K562 (cell line): Measurements from ENCODE around the gene FFAR4. TPM values are rescaled to one million over a fixed set of nuclear protein-coding genes. Genes with fewer than 3 reads are reported as not detected.

Source experiments
- ATAC-seq: fragments of 200-7000 bp; cut with Tn5 transposase; 3 replicates; pipeline ENCODE4 v1.9.1; 2020; ENCODE audit warnings: moderate library complexity
- BruUV-seq: library from RNA; stranded (reverse); fragments of 400-500 nt; replicated peaks from 2 replicates; lab custom pipeline; 2021; lab: Mats Ljungman, UMichigan
- CTCF ChIA-PET: fragments of 300-600 bp; formaldehyde crosslinking; extraction: SDS; loops from one replicate; lab custom pipeline; 2021; ENCODE audit warnings: low intra/inter-chr PET ratio; lab: Yijun Ruan, JAX
- POLR2A ChIA-PET: fragments of 300-600, 350-650 bp; sonication (Branson Sonifier 250); formaldehyde crosslinking; extraction: SDS; loops from one replicate; lab custom pipeline; 2021; ENCODE audit warnings: antibody characterized with exemption, inconsistent platforms; lab: Yijun Ruan, JAX
- DNase-seq, 4 experiments: peaks; one replicate each; pipeline versions ENCODE4 v3.0.0 to v3.0.0-alpha.2; 2011 to 2018; ENCODE audit warnings: low spot score in 3 of 4, mixed read lengths in 3 of 4; ENCODE audit errors: extremely low read depth in 1 of 4
- FAIRE-seq: peaks from 2 replicates; lab custom pipeline; 2011; peaks lifted over from hg19 to GRCh38; lab: Jason Lieb, UNC
- H2AFZ ChIP-seq: 2 replicates; pipeline ENCODE4 v1.6.0; 2011; ENCODE audit warnings: low read depth, low read length, control low read depth, inconsistent platforms
- H3K27ac ChIP-seq: fragments of 200-600 bp; 3 replicates; pipeline ENCODE4 v1.8.0; 2011; ENCODE audit warnings: low read depth, mild to moderate bottlenecking, control low read depth, inconsistent platforms, low read length, moderate library complexity, mixed read lengths; ENCODE audit errors: extremely low read depth
- H3K27me3 ChIP-seq, 2 experiments: fragments of 300-600 bp in 1 of 2; 2 replicates in 1 of 2; 3 replicates in 1 of 2; pipeline versions ENCODE4 v1.6.0 to v1.8.0; 2011; ENCODE audit warnings: inconsistent platforms in 2 of 2, low read length in 2 of 2, mild to moderate bottlenecking in 1 of 2, mixed read lengths in 1 of 2, moderate library complexity in 1 of 2; ENCODE audit not compliant: control insufficient read depth in 2 of 2, insufficient read depth in 2 of 2
- H3K36me3 ChIP-seq: fragments of 300-600 bp; 3 replicates; pipeline ENCODE4 v1.8.0; 2011; ENCODE audit warnings: mild to moderate bottlenecking, low read length, inconsistent platforms; ENCODE audit not compliant: control insufficient read depth, insufficient read depth
- H3K4me1 ChIP-seq, 2 experiments: fragments of 200-600 bp in 1 of 2; replicated peaks in 1 of 2; 2 replicates in 1 of 2; 3 replicates in 1 of 2; pipeline versions ENCODE4 v1.5.1 to v1.8.0; 2011; ENCODE audit warnings: inconsistent platforms in 2 of 2, low read length in 2 of 2, mild to moderate bottlenecking in 1 of 2, mixed read lengths in 1 of 2, moderate library complexity in 1 of 2; ENCODE audit not compliant: control insufficient read depth in 2 of 2, insufficient read depth in 2 of 2
- H3K4me2 ChIP-seq: 2 replicates; pipeline ENCODE4 v1.6.1; 2011; ENCODE audit warnings: low read length, control low read depth, inconsistent platforms, mixed read lengths; ENCODE audit not compliant: insufficient read depth
- H3K4me3 ChIP-seq: fragments of 200-600 bp; sonication (generic), shearing (Covaris generic); 2 replicates; pipeline ENCODE4 v1.5.1; 2016; ENCODE audit warnings: control low read depth, inconsistent platforms
- H3K79me2 ChIP-seq: fragments of 200-600 bp; 3 replicates; pipeline ENCODE4 v1.8.0; 2011; ENCODE audit warnings: low read length, inconsistent platforms; ENCODE audit not compliant: control insufficient read depth, insufficient read depth
- H3K9ac ChIP-seq, 2 experiments: 2 replicates each; pipeline versions ENCODE4 v1.6.0 to v1.6.1; 2011; ENCODE audit warnings: low read depth in 2 of 2, low read length in 2 of 2, control low read depth in 1 of 2, inconsistent platforms in 1 of 2, mild to moderate bottlenecking in 1 of 2, mixed read lengths in 1 of 2; ENCODE audit not compliant: insufficient read depth in 1 of 2
- H3K9me1 ChIP-seq: one replicate; pipeline ENCODE4 v1.6.0; 2011; ENCODE audit warnings: inconsistent platforms, mild to moderate bottlenecking, low read length, moderate library complexity; ENCODE audit not compliant: control insufficient read depth, insufficient read depth
- H3K9me3 ChIP-seq: replicated peaks from 2 replicates; pipeline ENCODE4 v1.5.1; 2011; ENCODE audit warnings: low read depth, low read length, inconsistent platforms; ENCODE audit not compliant: control insufficient read depth, insufficient read depth
- H4K20me1 ChIP-seq: replicated peaks from 2 replicates; pipeline ENCODE4 v1.6.1; 2011; ENCODE audit warnings: low read length, inconsistent platforms, mixed read lengths; ENCODE audit not compliant: control insufficient read depth, insufficient read depth
- BRD4 ChIP-seq: fragments of 200-600 bp; sonication (generic); IDR thresholded peaks from 2 replicates; pipeline ENCODE4 v1.6.1; 2017; ENCODE audit warnings: inconsistent platforms
- IRF2 ChIP-seq: sonication (generic); formaldehyde crosslinking; IDR thresholded peaks from 2 replicates; pipeline ENCODE4 v1.8.1; 2022; ENCODE audit warnings: mild to moderate bottlenecking, missing genetic modification reagents
- KLF16 ChIP-seq: IDR thresholded peaks from 2 replicates; pipeline ENCODE4 v1.6.1; 2016; ENCODE audit warnings: antibody characterized with exemption
- MAFG ChIP-seq: fragments of 450-650 bp; conservative IDR thresholded peaks from 2 replicates; pipeline ENCODE4 v1.6.1; 2016; ENCODE audit warnings: missing genetic modification characterization, missing compliant biosample characterization
- SMARCE1 ChIP-seq: fragments of 450-650 bp; IDR thresholded peaks from 2 replicates; pipeline ENCODE4 v1.7.1; 2016; ENCODE audit warnings: mild to moderate bottlenecking
- U2AF1 ChIP-seq: fragments of 200-400 bp; formaldehyde crosslinking; optimal IDR thresholded peaks from 2 replicates; pipeline ENCODE3; 2017; ENCODE audit warnings: mild to moderate bottlenecking, low read depth, low read length, moderate library complexity
- U2AF2 ChIP-seq: fragments of 200-400 bp; formaldehyde crosslinking; optimal IDR thresholded peaks from 2 replicates; pipeline ENCODE3; 2017; ENCODE audit warnings: low read depth, mild to moderate bottlenecking, low read length
- ZBED1 ChIP-seq: IDR thresholded peaks from 2 replicates; pipeline ENCODE4 v1.6.1; 2014
- ZNF217 ChIP-seq: sonication (generic); formaldehyde crosslinking; IDR thresholded peaks from 2 replicates; pipeline ENCODE4 v1.8.0; 2022; ENCODE audit warnings: mild to moderate bottlenecking, missing genetic modification reagents
- ZNF384 ChIP-seq: IDR thresholded peaks from 2 replicates; pipeline ENCODE4 v1.6.1; 2012; ENCODE audit warnings: low read depth, low read length, improper control_type of control experiment
- ZNF445 ChIP-seq: fragments of 250-450 bp; sonication (Bioruptor Pico); IDR thresholded peaks from 2 replicates; pipeline ENCODE4 v1.4.0; 2020; ENCODE audit warnings: low read depth, mild to moderate bottlenecking, moderate library complexity
- ZNF785 ChIP-seq: fragments of 250-450 bp; sonication (Bioruptor Pico); IDR thresholded peaks from 2 replicates; pipeline ENCODE4 v1.4.0; 2020; ENCODE audit warnings: mild to moderate bottlenecking
- WGBS: fragments of 100-300 bp; shearing (Covaris generic); methylation state at CpG from one replicate; pipeline ENCODE4 v1.1.6; 2016; ENCODE audit warnings: low coverage, mixed read lengths; ENCODE audit not compliant: insufficient coverage; ENCODE audit errors: missing lambda C conversion rate; 5-methylcytosine and 5-hydroxymethylcytosine counted together
- in situ Hi-C: fragments of 300-500 bp; cut with MboI; formaldehyde crosslinking; loops from 4 replicates; pipeline ENCODE4 v1.15.0; 2018; ENCODE audit warnings: inconsistent platforms, mixed read lengths
- intact Hi-C: fragments of 100-400 bp; cut with micrococcal nuclease; formaldehyde crosslinking; loops from 2 replicates; pipeline ENCODE4 v1.14.2; 2022
- polyA plus RNA-seq, 8 experiments: library from polyadenylated mRNA; depleted of rRNA in 4 of 8; stranded (reverse) in 5 of 8; unstranded in 3 of 8; fragments of >200 nt; fragmentation: Nextera tagmentation in 2 of 8; fragmentation: Illumina TruSeq in 1 of 8; extraction: Ambion mirVana in 2 of 8; extraction: Trizol in 1 of 8; gene quantifications; 2 replicates each; pipeline versions ENCODE4 v1.2.1 to v1.2.3, GENCODE V29; 2011 to 2014; ENCODE audit warnings: inconsistent platforms in 1 of 8, missing spikeins in 1 of 8
- total RNA-seq, 7 experiments: library from RNA; depleted of rRNA in 6 of 7; stranded (reverse); fragments of >200 nt in 6 of 7; fragmentation: Illumina TruSeq in 2 of 7; extraction: Trizol in 2 of 7; gene quantifications; 2 replicates each; pipeline versions ENCODE4 v1.2.1 to v1.2.3, GENCODE V29; 2011 to 2021; ENCODE audit warnings: low replicate concordance in 1 of 7
- TF ChIP-seq, protein P1 (sequence below): fragments of 450-650 bp; IDR thresholded peaks from 2 replicates; pipeline ENCODE4 v1.6.1; 2016; ENCODE audit warnings: low read depth
- TF ChIP-seq, protein P2 (sequence below): fragments of 450-650 bp; IDR thresholded peaks from 2 replicates; pipeline ENCODE4 v1.6.1; 2018; ENCODE audit warnings: mild to moderate bottlenecking, low read depth; ENCODE audit not compliant: partially characterized antibody

The FFAR4 gene
- total and polyA plus RNA-seq, 9 of the 15 experiments (the other 6 are each of a cell fraction or from before 2014, with no cell fraction given): not detected

DNA sequence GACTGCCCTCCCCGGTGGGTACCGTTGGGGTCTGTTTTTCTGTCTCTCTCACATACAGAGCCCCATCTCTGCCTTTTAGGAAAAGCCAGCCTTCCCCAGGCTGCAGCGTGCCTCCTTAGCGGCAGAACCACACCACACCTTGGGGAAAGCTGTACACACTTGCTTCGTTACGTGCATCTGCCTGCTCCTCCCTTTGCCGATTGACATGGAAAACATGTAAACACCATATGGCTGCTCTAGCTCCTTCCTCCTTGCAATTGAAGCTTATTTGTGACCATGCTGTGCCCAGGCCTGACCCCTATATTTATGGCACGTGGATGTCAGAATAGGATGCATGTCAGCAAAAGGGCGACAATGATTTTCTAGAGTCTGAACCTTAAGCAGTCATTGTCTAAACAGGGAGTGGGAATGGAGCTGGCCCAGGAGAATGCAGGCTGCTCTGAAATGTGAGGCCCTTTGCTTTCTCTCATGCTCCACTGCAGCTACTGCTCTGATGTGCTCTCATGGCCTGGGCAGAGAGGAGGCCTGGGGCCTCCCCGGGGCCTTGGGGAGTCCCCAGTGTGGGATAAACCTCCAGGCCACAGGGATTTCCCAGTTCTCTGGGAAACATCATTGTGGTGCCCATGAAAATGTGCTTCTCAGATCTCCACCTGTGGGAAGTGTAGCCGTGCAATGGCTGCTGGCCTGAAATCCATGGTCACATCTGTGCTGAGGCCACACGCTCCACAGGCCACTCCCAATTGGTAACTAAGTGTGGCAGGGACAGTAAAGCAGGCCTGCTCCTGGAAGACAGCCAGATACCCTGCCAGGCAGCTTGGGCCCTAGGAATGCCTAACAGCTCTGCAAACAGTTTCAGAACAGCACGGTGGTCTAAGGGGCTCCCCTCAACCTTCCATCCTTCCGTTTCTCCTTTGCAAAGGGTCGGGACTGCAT, 64.4 kb downstream of the FFAR4 start:
- Histone ChIP-seq H3K79me2 (no peaks in the 10 kb centered on the region), H3K4me1 (no peaks in the 10 kb centered on the region), H3K4me3 (no peak overlapping the region), H3K36me3 (no peaks in the 10 kb centered on the region), H3K27ac (no peak overlapping the region), H3K9ac (no peak overlapping the region), H3K9me3 (no peaks in the 10 kb centered on the region), H4K20me1 (no peaks in the 10 kb centered on the region), H2AFZ (no peak overlapping the region), H3K27me3 (peaks cover 0 to 5% of the 10 kb centered on the region in 2 experiments; a peak in 2 of 5 replicates), H3K4me2 (no peak overlapping the region), H3K9me1 (no peaks in the 10 kb centered on the region)
- in situ Hi-C loops (no loop called here), intact Hi-C loops (no loop called here)
- ChIA-PET POLR2A (no interaction called here), CTCF (no interaction called here)
- WGBS: 2% methylated on average over 10 of the region's 15 CpGs
- no TSS peak for BruUV-seq
- no peak for DNase-seq
- no peak for FAIRE-seq
- no peak for ATAC-seq
- TF ChIP-seq ZBED1 (no peak), KLF16 (no peak), BRD4 (no peak), ZNF384 (no peak), U2AF2 (no peak), ZNF217 (CRISPR knock-in tag) (no peak), ZNF785 (CRISPR knock-in tag) (no peak), SMARCE1 (no peak), MAFG (tag) (no peak), U2AF1 (no peak), ZNF445 (no peak), IRF2 (CRISPR knock-in tag) (no peak)
- TF ChIP-seq, protein P1, sequence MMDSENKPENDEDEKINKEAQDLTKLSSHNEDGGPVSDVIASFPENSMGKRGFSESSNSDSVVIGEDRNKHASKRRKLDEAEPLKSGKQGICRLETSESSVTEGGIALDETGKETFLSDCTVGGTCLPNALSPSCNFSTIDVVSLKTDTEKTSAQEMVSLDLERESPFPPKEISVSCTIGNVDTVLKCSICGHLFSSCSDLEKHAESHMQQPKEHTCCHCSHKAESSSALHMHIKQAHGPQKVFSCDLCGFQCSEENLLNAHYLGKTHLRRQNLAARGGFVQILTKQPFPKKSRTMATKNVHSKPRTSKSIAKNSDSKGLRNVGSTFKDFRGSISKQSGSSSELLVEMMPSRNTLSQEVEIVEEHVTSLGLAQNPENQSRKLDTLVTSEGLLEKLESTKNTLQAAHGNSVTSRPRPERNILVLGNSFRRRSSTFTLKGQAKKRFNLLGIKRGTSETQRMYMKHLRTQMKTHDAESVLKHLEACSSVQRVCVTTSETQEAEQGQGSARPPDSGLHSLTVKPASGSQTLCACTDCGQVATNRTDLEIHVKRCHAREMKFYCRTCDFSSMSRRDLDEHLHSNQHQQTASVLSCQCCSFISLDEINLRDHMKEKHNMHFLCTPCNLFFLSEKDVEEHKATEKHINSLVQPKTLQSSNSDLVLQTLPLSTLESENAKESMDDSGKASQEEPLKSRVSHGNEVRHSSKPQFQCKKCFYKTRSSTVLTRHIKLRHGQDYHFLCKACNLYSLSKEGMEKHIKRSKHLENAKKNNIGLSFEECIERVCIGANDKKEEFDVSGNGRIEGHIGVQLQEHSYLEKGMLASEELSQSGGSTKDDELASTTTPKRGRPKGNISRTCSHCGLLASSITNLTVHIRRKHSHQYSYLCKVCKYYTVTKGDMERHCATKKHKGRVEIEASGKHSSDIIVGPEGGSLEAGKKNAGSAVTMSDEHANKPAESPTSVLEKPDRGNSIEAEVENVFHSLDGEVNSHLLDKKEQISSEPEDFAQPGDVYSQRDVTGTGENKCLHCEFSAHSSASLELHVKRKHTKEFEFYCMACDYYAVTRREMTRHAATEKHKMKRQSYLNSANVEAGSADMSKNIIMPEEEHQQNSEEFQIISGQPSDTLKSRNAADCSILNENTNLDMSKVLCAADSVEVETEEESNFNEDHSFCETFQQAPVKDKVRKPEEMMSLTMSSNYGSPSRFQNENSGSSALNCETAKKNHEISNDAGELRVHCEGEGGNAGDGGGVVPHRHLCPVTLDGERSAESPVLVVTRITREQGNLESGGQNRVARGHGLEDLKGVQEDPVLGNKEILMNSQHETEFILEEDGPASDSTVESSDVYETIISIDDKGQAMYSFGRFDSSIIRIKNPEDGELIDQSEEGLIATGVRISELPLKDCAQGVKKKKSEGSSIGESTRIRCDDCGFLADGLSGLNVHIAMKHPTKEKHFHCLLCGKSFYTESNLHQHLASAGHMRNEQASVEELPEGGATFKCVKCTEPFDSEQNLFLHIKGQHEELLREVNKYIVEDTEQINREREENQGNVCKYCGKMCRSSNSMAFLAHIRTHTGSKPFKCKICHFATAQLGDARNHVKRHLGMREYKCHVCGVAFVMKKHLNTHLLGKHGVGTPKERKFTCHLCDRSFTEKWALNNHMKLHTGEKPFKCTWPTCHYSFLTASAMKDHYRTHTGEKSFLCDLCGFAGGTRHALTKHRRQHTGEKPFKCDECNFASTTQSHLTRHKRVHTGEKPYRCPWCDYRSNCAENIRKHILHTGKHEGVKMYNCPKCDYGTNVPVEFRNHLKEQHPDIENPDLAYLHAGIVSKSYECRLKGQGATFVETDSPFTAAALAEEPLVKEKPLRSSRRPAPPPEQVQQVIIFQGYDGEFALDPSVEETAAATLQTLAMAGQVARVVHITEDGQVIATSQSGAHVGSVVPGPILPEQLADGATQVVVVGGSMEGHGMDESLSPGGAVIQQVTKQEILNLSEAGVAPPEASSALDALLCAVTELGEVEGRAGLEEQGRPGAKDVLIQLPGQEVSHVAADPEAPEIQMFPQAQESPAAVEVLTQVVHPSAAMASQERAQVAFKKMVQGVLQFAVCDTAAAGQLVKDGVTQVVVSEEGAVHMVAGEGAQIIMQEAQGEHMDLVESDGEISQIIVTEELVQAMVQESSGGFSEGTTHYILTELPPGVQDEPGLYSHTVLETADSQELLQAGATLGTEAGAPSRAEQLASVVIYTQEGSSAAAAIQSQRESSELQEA: no peak
- TF ChIP-seq, protein P2, sequence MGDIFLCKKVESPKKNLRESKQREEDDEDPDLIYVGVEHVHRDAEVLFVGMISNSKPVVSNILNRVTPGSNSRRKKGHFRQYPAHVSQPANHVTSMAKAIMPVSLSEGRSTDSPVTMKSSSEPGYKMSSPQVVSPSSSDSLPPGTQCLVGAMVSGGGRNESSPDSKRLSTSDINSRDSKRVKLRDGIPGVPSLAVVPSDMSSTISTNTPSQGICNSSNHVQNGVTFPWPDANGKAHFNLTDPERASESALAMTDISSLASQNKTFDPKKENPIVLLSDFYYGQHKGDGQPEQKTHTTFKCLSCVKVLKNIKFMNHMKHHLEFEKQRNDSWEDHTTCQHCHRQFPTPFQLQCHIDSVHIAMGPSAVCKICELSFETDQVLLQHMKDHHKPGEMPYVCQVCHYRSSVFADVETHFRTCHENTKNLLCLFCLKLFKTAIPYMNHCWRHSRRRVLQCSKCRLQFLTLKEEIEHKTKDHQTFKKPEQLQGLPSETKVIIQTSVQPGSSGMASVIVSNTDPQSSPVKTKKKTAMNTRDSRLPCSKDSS: no peak
